ENCODE measurements around the gene SAFB2.

SAFB2 gene

DNA sequence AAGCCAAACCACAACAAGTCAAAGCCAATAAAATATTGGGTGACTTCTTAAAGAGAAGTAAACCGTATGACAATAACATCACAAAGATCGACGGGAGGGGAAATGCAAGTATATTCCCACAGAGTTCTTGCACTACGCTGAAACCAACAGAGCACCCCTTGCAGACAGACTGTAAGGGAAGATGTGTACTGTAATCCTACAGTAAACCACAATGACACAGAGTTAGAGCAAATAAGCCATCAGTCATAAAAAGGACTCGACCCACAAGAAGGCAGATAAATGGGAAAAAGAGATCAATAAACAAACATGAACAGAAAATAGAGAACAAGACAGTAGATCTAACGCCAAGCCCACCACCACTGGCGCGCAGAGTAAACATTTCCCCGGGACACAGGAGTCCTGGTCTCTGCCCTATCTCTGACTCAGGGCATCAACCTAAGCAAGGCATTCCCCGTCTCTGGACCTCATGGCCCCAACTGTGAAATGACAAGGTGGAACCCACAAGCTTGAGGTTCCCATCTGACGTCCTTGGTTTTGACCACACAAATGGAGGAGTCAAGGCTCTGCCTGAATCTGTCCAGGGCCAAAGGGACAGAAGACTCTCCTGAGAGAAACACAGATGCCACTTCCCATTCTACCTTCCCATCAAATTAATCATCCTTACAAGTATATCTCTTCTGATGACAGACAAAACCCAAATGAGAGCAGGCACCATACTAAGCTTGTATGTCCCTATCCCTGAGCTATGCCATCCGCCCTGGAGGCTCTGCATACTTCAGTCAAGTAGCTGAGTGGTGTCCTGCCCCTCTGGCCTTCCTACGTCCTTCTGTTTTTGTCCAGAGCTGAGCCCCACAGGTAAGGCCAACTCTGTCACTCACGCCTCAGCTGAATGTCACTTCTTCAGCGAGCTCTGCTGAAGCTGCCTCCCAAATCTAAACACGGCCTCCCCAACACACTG lies 15.0 kb downstream of the SAFB2 start:
- DNase-seq (ENCODE audit: low read depth) = no peak

DNA sequence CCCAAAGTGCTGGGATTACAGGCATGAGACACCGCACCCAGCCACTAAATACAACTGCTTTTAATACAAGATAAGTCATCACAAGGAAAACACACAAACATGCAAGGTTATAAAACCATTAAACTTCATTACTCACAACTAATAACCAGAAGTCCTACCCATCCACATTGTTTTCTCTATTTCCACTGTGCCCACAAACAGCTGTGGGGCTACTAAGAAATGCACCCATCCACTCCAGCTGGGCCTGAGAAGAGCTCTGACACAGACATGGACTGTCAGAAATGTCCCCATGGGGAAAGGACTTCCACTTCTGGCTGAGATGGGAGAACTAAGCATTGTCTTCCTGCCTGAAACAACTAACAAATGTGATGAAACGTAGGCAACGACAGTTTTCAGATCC lies 17.2 kb downstream of the SAFB2 start:
- DNase-seq (ENCODE audit: low read depth) = no peak

DNA sequence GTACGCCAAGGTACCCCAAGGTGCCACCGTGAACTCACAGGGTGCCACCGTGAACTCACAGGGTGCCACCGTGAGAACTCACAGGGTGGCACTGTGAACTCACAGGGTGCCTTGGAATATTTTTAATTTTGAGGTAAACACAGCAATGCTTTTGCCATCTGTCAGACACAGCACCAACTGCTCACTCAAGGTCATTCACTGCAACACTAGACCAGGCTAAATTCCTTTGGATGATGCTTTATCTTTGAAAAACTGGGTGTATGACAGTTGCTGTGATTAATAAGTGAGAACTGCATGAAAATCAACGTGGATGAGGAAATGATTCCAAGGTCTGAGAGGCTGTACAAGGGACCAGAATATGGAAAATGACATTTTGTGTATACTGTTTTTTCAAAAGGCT lies 18.9 kb downstream of the SAFB2 start:
- no peak for DNase-seq (ENCODE audit: low read depth)

DNA sequence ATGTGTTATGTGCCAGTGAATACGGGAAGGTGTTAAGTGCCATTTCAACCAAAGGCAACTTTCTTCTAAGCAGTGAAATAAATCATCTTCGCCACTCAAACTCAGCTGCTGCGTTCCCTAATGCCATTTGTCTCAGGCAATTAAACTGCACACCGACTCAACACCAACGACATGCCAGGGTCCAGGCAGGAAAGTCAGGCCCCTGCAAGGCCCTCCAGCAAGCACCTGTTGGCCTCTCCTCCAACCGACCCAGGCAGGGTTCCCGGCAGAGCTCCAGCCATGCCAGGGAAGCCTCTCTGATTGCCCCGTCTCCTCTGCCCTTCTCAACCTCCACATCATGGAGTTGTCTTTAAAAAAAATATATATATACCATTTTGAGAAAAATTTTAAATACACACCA lies 21.8 kb downstream of the SAFB2 start:
- no peak for DNase-seq (ENCODE audit: low read depth)

DNA sequence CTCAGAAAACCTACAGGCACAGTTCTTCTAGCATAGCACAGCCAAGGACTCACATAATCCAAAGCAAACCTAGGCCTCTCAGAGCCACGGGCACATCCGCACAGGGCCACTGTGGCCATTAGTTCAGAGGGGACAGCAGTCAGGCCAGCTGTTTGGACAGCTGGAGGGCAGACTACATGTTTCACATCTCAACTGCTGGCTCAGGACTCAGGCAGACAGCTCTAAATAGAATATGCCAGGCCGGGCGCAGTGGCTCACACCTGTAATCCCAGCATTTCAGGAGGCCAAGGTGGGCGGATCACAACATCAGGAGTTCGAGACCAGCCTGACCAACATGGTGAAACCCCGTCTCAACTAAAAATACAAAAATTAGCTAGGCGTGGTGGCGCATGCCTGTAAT lies 26.8 kb downstream of the SAFB2 start:
- no peak for DNase-seq (ENCODE audit: low read depth)

DNA sequence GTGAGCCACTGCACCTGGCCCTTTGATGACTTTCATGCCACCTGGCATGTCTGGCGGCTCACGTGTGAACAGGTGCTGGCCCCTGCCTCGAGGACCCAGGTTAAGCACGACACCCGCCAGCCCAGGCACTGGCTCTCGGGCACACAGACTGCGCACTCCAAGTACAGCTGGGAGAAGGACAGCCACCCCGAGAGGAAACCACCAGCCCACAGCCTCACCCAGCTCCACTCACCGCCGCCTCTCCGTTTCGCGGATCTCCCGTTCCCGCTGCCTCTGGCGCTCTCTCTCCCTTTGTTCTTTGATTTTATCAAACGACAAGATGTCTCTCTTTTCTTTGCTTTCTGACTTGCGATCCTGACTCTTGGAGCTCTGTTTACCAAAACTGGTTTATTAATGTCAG lies 27.4 kb downstream of the SAFB2 start:
- no peak for DNase-seq (ENCODE audit: low read depth)

DNA sequence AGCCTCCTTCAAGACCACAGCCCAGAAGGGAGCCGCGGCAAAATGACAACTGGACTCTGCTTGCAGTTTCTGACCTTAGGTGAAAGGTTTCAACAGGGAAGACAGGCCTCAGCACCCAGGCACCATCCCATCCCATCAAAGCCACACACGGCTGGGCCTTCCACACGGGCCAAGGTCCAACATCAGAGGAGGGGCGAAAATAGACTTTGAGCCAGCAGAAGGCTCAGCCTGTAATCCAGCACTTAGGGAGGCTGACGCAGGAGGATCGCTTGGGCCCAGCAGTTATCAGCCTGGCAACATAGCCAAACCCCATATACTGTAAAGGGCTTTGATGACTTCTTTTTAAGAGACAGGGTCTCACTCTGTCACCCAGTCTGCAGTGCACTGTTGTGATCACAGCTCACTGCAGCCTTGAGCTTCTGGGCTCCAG lies 28.0 kb downstream of the SAFB2 start:
- DNase-seq (ENCODE audit: low read depth) = no peak

DNA sequence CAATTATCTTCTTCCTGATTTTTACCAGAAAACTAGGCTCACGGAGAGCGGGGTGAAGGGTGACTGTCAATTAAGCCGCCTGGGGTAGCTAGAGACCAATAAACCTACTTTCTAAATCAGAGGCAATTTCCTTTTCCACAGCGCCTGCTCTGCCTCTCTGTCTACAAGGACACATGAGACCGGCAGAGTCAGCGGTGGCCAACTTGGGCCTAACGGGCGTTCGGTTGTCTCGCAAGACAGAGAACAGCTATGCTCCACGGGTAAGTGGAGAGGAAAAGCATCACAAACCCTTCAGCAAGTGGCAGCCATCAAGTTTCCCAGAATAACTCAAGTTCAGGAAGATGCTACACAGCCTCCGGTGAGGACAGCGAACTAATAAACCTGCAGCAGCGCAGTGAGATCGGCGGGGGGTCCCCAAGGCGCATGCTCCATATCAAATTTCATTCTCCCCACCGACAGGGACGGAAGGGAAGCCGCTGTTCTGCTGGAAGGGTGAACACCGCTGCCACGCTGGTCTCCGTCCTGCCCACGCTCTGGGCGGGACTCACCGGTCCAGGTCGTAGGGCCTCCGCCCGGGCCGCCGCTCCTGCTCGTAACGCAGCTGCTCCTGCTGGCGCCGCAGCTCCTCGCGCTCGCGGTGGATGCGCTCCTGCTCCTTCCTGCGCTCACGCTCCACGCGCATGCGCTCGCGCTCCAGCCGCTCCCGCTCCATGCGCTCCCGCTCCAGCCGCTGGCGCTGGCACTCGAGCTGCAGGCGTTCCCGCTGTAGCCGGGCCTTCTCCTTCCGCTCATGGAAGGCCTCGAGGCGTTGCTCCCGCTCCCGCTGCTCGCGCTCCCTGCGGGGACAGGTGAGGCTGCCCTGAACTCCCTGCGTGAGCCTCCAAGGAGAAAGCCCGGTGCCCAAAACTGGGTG lies 29.0 kb downstream of the SAFB2 start:
- DNase-seq (ENCODE audit: low read depth) = no peak

DNA sequence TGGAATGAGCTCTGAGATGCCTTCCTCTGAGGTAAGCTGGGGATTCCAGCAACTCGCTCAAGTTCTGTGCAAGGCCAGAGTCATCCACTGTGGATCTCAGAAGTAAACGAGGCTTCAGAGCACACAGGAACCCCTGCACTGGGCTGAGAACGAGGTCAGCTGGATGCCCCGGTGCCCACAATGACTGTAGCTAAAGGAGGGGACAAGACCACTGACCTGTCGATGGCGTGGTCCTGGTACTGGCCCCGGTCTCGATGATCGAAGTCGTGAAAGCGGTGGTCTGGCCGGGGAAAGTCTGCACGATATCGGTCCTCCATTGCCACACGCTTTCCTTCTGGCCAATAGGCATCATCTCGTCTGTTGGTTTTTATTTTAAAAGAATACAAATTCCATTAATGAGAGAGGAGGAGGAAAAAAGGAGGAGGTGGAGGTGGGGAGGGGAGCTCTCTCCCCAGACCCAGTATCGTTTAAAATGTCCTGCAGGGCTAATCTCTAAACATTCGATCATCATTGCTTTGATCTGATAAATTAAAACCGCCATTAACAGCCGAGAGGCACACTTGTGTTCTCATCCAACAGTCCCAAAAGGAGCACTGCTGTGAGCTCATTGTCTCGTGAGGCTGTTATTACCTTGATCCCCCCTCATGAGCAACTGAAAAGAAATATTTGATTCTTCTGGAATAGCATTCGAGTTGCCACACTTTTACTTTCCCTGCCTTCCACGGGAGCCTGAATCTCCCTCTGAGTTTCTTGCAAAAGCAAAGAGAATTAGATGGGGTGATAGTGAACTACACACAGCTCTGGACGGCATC lies 29.8 kb downstream of the SAFB2 start:
- DNase-seq (ENCODE audit: low read depth) = no peak

DNA sequence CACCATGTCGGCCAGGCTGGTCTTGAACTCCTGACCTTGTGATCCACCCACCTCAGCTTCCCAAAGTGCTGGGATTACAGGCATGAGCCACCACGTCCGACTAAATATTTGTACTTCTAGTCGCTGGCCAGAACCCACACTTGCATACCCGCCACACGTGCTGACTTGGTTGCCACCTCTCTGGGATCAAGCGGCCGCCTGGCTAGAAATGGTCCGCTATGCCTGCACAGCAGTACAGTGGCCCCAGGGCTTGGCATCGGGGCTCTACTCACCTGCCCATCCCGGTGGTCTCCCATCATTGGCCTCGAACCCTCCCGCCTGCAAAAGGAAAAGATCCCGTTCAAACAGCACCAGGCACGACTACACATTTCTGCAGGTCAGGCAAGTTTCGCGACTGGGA lies 31.1 kb downstream of the SAFB2 start:
- DNase-seq (ENCODE audit: low read depth) = no peak

DNA sequence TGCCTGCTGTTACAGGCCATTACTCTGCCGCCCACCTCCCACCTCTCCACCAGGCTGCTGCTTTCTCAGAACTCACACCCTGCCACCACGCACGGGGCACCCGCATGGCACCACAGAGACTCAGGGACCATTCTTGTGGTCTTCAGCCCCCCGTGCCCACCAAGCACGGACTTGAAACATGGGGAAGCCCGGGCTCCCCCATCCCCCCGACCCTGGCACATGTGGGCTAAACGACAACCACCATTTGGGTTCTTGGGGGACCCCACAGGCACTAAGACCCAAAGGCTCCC lies 31.8 kb downstream of the SAFB2 start:
- DNase-seq (ENCODE audit: low read depth) = no peak

DNA sequence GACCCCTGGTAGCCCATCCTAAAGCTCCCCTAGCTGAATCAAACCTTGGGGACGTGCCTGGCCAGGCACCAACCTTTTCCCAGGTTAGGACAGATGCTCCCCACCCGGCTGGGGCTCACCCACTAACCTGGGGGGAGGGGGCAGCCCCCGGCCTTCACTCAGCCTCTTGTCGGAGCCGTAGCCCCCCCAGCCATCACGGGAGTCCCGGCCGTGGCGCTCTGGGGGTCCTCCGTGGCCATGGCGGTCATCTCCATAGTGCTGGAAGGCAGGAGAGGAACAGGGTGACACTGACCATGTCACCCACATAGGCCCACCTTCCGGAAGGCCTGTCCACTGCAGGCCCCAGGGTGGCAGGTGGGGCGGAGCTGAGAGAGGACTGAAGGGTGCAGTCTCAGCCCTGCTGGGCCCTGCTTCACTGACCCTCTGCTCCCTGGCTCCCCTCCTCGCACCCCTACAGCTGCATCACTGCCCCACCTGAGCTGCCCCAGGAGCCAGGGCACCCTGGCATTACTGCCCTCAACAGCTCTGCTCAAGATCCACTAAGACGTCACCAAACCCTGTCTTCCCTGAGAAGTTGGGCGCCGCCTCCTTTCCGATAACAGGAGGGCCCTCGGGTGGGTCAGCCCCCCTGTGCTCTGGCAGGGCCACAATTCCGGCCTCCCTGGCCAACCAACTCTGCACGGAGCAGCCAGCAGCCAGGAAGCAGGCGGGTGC lies 32.3 kb downstream of the SAFB2 start:
- no peak for DNase-seq (ENCODE audit: low read depth)

DNA sequence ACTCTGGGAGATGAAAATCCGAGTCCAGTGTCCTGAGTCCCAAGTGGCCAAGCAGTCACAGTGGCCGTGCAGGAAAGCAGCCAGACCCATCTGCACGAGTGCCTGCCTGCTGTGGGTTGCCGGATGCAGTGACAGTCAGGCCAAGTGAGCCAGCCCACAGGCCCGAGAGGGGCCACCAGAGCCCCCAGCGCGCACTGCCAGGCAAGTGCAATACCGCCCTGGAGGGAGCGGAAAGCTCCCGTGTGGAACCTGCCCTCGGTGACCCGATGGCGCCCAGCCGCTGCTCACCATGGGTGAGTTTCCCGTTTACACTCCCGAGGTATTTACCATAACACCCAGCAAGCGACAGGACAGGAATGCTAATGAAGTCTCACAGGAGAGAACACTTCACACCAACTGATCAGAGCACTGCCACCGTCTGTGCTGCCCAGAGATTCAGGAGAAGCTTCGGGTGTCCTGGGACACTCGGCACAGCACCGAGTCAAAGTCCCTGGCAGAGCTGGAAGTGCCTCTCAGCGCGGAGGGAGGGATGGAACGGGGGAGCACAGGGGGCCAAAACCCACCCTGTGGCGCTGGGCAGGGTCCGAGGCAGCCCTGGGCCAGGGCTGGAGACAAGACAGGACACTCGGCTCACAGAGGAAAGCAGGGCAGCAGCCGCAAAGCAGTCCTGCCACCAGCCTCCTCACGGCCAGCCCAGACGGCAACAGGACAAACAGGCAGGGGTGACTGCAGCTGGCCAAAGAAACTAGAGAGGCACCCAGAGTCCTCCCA lies 33.5 kb downstream of the SAFB2 start:
- DNase-seq (ENCODE audit: low read depth) = no peak

DNA sequence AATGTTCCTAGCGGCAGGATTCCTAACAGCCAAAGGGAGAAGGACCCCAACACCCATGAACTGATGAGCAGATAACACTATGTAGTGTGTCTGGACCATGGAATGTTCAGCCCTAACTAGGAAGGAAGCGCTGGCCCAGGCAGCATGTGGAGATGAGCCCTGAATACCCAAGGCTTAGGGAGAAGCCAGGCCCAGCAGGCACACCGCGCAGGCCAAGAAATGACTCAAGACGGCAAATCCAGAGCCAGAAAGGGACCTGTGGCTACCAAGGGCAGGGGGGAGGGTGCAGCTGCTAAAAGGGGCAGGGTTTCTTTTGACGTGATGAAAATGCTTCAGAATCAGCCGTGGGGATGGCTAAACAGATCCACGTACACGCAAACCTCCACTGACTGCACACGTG lies 34.1 kb downstream of the SAFB2 start:
- DNase-seq (ENCODE audit: low read depth) = no peak

DNA sequence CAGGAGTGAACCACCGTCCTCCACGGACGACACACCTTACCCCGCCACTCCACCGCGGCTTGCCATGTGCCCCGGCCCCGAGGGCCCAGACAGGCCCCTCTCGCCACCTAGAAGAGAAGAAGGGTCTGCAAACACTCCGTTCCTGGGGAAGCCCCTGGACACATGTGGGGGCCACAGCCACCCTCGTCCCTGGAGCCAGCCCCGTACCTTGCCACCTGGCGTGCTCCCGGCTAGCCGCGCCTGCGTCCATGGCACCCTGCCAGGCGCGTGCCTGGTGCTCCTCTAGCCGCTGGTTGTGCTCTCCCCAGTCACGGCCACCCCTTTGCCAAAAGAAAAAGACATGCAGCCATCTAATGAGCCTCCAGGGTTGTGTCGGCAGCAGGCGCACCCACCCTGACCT lies 34.9 kb downstream of the SAFB2 start:
- no peak for DNase-seq (ENCODE audit: low read depth)

DNA sequence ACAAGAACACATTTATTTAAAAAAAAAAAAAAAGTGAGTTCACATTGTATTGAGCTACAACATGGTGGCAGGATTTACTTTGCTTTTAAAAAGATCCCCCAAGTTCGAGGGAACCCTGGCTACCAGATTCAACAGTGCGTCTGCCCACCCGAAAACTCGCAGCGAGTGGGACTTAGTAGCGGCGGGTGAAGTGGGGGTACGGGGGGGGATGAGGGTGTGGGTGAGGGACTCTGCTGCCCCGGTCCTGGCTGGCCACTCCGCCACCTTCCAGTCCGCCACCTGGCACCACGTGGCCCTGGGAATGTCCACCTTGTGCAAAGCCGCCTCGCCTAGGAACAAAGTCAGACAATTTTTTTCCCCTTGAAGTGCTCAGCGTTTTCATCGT lies 35.5 kb downstream of the SAFB2 start:
- DNase-seq (ENCODE audit: low read depth) = no peak

DNA sequence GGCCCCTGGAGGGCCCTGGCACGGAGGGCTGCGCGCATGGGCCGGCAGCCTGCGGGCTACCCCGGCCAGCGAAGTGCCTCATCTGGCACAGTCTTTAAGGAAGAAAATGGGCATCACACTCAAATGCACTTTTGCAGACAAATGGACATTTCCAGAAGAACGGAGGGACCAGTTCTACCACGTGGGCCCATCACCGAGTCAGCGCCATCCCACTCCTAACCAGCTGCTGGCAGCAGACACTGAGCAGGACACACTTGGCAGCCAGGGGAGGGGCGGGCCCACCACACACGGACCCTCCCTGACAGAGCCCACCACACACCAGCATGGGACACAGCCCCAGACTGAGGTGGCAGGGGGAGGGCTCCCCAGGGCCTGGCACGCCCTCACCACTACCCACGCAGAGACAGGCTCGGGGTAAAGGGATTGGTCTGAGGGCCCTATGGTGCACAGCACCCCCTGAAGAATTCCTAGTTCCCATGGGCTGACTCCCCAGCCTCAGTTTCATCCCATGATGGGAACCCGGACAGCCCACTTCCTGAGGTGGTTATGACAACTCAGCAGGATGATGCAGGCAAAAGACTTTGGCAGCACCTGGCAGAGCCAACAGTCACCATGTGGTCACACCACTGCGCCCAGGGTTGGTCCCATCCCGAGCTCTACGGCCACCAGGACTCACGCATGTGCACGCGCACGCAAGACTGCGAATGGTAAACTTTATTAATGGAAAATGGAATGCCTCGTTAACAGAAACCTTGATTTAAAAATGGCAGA lies 36.1 kb downstream of the SAFB2 start:
- DNase-seq (ENCODE audit: low read depth) = no peak

DNA sequence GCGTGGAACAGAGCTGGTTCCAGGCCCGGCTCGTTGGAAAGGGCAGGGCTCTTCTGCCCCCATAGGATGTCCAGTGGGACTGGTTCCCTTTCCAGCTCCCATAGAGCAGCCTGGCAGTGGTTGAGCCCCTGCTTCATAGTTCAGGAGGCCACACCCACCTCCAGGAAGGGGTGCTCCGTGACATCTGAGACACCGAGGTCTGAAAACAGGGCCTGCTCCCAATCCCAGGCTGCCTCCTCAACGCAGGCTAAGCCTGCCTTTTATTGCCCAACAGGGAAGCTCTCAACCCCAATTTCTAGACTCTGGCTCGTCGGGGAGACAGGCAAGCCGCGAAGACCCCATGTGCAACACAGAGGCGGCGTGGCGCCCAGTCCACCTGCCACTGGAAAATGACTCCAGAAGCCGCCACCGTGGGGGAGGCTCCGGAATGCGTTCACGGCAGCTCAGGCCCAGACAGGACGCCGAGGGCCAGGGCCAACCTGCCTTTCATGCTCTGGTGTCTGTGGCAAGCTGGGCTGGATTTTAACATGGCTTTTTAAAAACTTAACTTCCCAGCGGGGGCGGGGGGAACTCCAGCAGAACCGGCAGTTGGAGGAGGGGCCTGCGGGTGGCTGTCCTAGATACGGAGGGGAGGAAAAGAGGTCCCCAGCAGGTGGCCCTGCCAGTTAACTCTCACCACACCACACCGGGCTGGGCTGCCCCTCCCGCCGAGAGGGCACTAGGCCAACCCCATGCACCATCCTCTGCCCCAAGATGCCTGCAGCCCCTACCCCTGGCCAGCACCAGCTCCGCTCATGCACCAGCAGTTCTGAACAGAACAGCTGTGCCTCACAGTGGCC lies 36.9 kb downstream of the SAFB2 start:
- peak; percentile 64 for DNase-seq (ENCODE audit: low read depth)

DNA sequence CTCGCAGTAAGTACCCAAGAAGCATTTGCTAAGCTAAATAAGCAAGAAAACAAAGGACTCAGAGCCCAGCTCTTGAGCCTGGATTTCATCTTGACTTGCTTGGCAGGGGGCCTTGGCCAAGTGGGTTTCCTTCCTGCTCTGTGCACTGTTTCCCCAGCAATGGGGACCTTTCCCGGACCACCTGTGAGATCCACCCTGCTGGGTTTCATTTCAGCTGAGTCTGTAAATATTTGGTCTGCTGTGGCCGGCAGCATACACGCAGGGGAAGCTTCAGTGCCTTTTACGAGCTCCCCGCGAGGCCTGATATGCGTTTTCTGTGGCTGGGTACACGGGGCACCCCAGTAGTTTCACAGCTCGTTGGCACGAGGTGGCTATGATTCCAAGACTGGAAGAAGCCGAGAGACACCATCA lies 42.4 kb downstream of the SAFB2 start:
- DNase-seq (ENCODE audit: low read depth) = no peak
